NCI-H1092 (cell line): ENCODE data around the gene TTC23.

Experiments
- DNase-seq: peaks from one replicate; lab custom pipeline; 2025; lab: John Stamatoyannopoulos, UW

TTC23 gene

GRCh38 chr15:99249270-99249841 is at the start of gene TTC23:
TSS of gene TTC23 (minus strand) at chr15:99249581. CDS start at chr15:99228712, 20,869 bp downstream.
- DNase-seq, result no peak

GRCh38 chr15:99296386-99296785 is 47.0 kb upstream of the TTC23 start:
- no peak for DNase-seq

- DNase-seq, result no peak
These were observed 46.5 kb upstream of the TTC23 start for GRCh38 chr15:99295840-99296239.

- no peak for DNase-seq
These were observed 42.3 kb upstream of the TTC23 start for GRCh38 chr15:99291643-99292042.

GRCh38 chr15:99283717-99284116 is 34.3 kb upstream of the TTC23 start:
- DNase-seq, result no peak

- DNase-seq, result no peak
These were observed 33.2 kb upstream of the TTC23 start for GRCh38 chr15:99282586-99282985.

- no peak for DNase-seq
These were observed 32.7 kb upstream of the TTC23 start for GRCh38 chr15:99282121-99282520.

GRCh38 chr15:99279827-99280226 is 30.4 kb upstream of the TTC23 start:
- no peak for DNase-seq

- DNase-seq, result no peak
These were observed 29.9 kb upstream of the TTC23 start for GRCh38 chr15:99279290-99279689.

GRCh38 chr15:99275525-99276128 is 26.2 kb upstream of the TTC23 start:
- no peak for DNase-seq

- DNase-seq, result no peak
These were observed 25.7 kb upstream of the TTC23 start for GRCh38 chr15:99275061-99275460.

GRCh38 chr15:99273801-99274200 is 24.4 kb upstream of the TTC23 start:
- no peak for DNase-seq

GRCh38 chr15:99268431-99268830 is 19.1 kb upstream of the TTC23 start:
- DNase-seq, result no peak

- no peak for DNase-seq
These were observed 18.6 kb upstream of the TTC23 start for GRCh38 chr15:99267957-99268356.

- no peak for DNase-seq
These were observed 16.2 kb upstream of the TTC23 start for GRCh38 chr15:99265541-99266070.

GRCh38 chr15:99264125-99264524 is 14.7 kb upstream of the TTC23 start:
- no peak for DNase-seq

- DNase-seq, result no peak
These were observed 7.8 kb upstream of the TTC23 start for GRCh38 chr15:99257107-99257750.

GRCh38 chr15:99253381-99254090 is 4.2 kb upstream of the TTC23 start:
- no peak for DNase-seq

GRCh38 chr15:99252326-99252725 is 2.9 kb upstream of the TTC23 start:
- DNase-seq, result no peak

GRCh38 chr15:99250857-99251841 is 1.8 kb upstream of the TTC23 start, which contains the start of gene LRRC28:
TSS of gene LRRC28 (plus strand) at chr15:99251481. CDS start at chr15:99255958, 4,477 bp downstream.
- DNase-seq, result peak; percentile 97

- DNase-seq, result no peak
These were observed 1.1 kb upstream of the TTC23 start for GRCh38 chr15:99250494-99250856.
